Right atrium auricular region (tissue), 2 donors: ENCODE measurements around the gene HOXB9. TPM values are rescaled to one million over a fixed set of nuclear protein-coding genes. Genes with fewer than 3 reads are reported as not detected.
A peak's percentile ranks its signal among the peaks of the same experiment; 100 is the strongest.

Experiments
- DNase-seq: peaks from one replicate; pipeline ENCODE4 v3.0.0-alpha.2; 2019; ENCODE audit warnings: low spot score
- H3K27ac ChIP-seq, 2 donors: fragments of 200-600 bp; sonication (generic); 1 replicate in 1 of 2; 2 replicates in 1 of 2; pipeline ENCODE4 v1.5.1; 2016 to 2019
- H3K27me3 ChIP-seq, 2 donors: fragments of 200-600 bp; sonication (generic); one replicate each; pipeline versions ENCODE4 v1.5.1 to v1.6.0; 2017 to 2019
- H3K36me3 ChIP-seq: fragments of 200-600 bp; sonication (generic); one replicate; pipeline ENCODE4 v1.5.1; 2016
- H3K4me1 ChIP-seq, 2 donors: fragments of 200-600 bp; sonication (generic); one replicate each; pipeline versions ENCODE4 v1.5.1 to v1.6.0; 2017 to 2019
- H3K4me3 ChIP-seq, 2 donors: fragments of 200-600 bp; sonication (generic); 1 replicate in 1 of 2; 2 replicates in 1 of 2; pipeline ENCODE4 v1.5.1; 2017 to 2019; ENCODE audit warnings: mild to moderate bottlenecking in 1 of 2, moderate library complexity in 1 of 2
- H3K9me3 ChIP-seq, 2 donors: fragments of 200-600 bp; sonication (generic); one replicate each; pipeline ENCODE4 v1.5.1; 2019
- CTCF ChIP-seq, 2 donors: fragments of 200-600 bp; sonication (generic); IDR thresholded peaks; one replicate each; pipeline ENCODE4 v1.5.1; 2019; ENCODE audit warnings: antibody characterized with exemption in 2 of 2
- total RNA-seq, 2 donors: library from RNA; depleted of rRNA; stranded (reverse); fragments of >200 nt; gene quantifications; one replicate each; pipeline ENCODE4 v1.1.0, GENCODE V29; 2016

Gene HOXB9
- total RNA-seq, 2 donors from 2014 or later = not detected

GRCh38 chr17:48598736-48599135 lies 27.4 kb downstream of the HOXB9 start:
- no peak for DNase-seq
- no peak overlapping the region for H3K27ac ChIP-seq
- no peak for TF ChIP-seq CTCF (IDR thresholded peaks at IDR 0.05)
- H3K36me3 ChIP-seq = no peaks in the 10 kb centered on the region
- no peak overlapping the region for H3K4me3 ChIP-seq
- peaks cover 0 to 33% of the 10 kb centered on the region in 2 donors for H3K4me1 ChIP-seq
- H3K9me3 ChIP-seq = peaks cover 0 to 4% of the 10 kb centered on the region in 2 donors
- H3K27me3 ChIP-seq = peaks cover 71 to 90% of the 10 kb centered on the region in 2 donors

- H3K4me3 ChIP-seq = peak overlapping the region; percentile 3 to 47
- H3K27me3 ChIP-seq = peaks cover 69 to 87% of the 10 kb centered on the region in 2 donors
- peaks cover 0 to 41% of the 10 kb centered on the region in 2 donors for H3K4me1 ChIP-seq
- peak; percentile 68 for DNase-seq
- no peaks in the 10 kb centered on the region for H3K36me3 ChIP-seq
- no peaks in the 10 kb centered on the region for H3K9me3 ChIP-seq
- H3K27ac ChIP-seq = peak overlapping the region; percentile 11 to 18
- TF ChIP-seq CTCF (IDR thresholded peaks at IDR 0.05) = no peak
Observed at GRCh38 chr17:48597778-48598631, 28.2 kb downstream of the HOXB9 start.

GRCh38 chr17:48597528-48597777 lies 28.7 kb downstream of the HOXB9 start:
- H3K27me3 ChIP-seq = peaks cover 66 to 86% of the 10 kb centered on the region in 2 donors
- no peaks in the 10 kb centered on the region for H3K9me3 ChIP-seq
- H3K27ac ChIP-seq = peak overlapping the region; percentile 11 to 18
- TF ChIP-seq CTCF (IDR thresholded peaks at IDR 0.05) = no peak
- H3K4me3 ChIP-seq = peak overlapping the region; percentile 3 to 47
- no peaks in the 10 kb centered on the region for H3K36me3 ChIP-seq
- H3K4me1 ChIP-seq = peaks cover 0 to 42% of the 10 kb centered on the region in 2 donors
- DNase-seq = no peak

GRCh38 chr17:48596735-48597527 lies 29.2 kb downstream of the HOXB9 start:
- no peak for TF ChIP-seq CTCF (IDR thresholded peaks at IDR 0.05)
- peak overlapping the region; percentile 3 to 47 for H3K4me3 ChIP-seq
- no peak for DNase-seq
- H3K27ac ChIP-seq = peak overlapping the region; percentile 11 to 18
- peaks cover 0 to 45% of the 10 kb centered on the region in 2 donors for H3K4me1 ChIP-seq
- no peaks in the 10 kb centered on the region for H3K36me3 ChIP-seq
- H3K9me3 ChIP-seq = no peaks in the 10 kb centered on the region
- H3K27me3 ChIP-seq = peaks cover 63 to 83% of the 10 kb centered on the region in 2 donors

GRCh38 chr17:48596000-48596734 lies 30.0 kb downstream of the HOXB9 start:
- no peak for TF ChIP-seq CTCF (IDR thresholded peaks at IDR 0.05)
- H3K9me3 ChIP-seq = no peaks in the 10 kb centered on the region
- no peak for DNase-seq
- H3K4me3 ChIP-seq = peak overlapping the region in 1 of 2 donors; percentile 4
- no peak overlapping the region for H3K27ac ChIP-seq
- H3K4me1 ChIP-seq = peaks cover 0 to 45% of the 10 kb centered on the region in 2 donors
- no peaks in the 10 kb centered on the region for H3K36me3 ChIP-seq
- peaks cover 59 to 81% of the 10 kb centered on the region in 2 donors for H3K27me3 ChIP-seq
